Frontal cortex (tissue), 4 donors: ENCODE measurements around the gene NNMT. TPM values are rescaled to one million over a fixed set of nuclear protein-coding genes. Genes with fewer than 3 reads are reported as not detected.
A peak's percentile ranks its signal among the peaks of the same experiment; 100 is the strongest.
"Not testable (repeated sequence)": the region's sequence is repeated elsewhere in the genome, so short reads cannot be mapped to it uniquely, and the experiment has no call there.

Source experiments
- DNase-seq, 2 donors: peaks; one replicate each; pipeline ENCODE4 v3.0.0; 2012; ENCODE audit warnings: low spot score in 2 of 2
- FAIRE-seq: peaks from 2 replicates; lab custom pipeline; 2012; peaks lifted over from hg19 to GRCh38; lab: Jason Lieb, UNC
- total RNA-seq: library from RNA; depleted of rRNA; stranded (reverse); fragments of >200 nt; gene quantifications from one replicate; pipeline ENCODE4 v1.2.3, GENCODE V29; 2014
- donor health status: control.
- donor health status: control.
- donor health status: control.

NNMT gene
- total RNA-seq, 1 donor from 2014 or later: 0.41 TPM

GRCh38 chr11:114340311-114341131, 44.3 kb downstream of the NNMT start:
- FAIRE-seq: no peak
- DNase-seq: peak in 1 of 2 donors; percentile 22

GRCh38 chr11:114341667-114342066, 45.5 kb downstream of the NNMT start:
- DNase-seq, FAIRE-seq: not testable (repeated sequence)

GRCh38 chr11:114342476-114342875, 46.3 kb downstream of the NNMT start:
- FAIRE-seq: no peak
- DNase-seq: no peak

DNA sequence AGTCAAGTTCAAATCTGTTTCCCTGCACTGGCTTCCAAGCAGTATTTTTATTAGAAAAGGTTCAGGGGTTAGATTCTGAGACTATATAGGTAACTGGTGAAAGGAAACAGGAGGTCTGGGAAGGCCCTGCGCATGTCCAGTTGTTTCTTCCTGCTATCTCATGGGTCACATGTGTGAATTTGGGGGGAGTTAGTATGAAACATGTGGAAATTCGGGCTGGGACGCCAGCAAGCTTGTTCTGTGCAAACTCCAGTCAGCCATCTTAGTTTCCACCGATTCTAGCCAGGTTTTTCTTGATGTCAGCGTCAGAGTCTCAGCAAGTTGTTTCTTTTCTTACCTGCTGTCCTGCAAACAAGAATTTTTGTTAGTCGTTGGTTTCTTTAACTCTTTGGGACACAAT, 46.8 kb downstream of the NNMT start:
- FAIRE-seq (no peak), DNase-seq (no peak)

DNA sequence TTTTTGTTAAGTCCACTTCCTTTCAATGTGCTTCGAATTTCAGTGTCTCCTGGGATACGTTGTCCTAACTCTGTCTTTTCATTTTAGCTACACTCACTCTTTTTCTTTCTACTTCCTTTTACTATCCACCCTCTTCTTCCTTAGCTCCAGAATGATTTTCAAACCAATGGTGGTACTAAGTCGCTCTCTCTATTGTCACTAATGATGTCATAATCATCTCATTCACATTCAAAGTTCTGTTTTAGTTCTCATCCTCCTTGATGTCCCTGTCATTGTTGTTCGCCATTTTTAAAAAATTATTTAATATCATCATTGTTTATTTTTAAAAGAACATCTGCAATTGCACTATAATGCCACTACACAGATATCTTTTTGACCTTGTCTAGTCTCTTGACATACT, 47.3 kb downstream of the NNMT start:
- no peak for DNase-seq
- FAIRE-seq: no peak

DNA sequence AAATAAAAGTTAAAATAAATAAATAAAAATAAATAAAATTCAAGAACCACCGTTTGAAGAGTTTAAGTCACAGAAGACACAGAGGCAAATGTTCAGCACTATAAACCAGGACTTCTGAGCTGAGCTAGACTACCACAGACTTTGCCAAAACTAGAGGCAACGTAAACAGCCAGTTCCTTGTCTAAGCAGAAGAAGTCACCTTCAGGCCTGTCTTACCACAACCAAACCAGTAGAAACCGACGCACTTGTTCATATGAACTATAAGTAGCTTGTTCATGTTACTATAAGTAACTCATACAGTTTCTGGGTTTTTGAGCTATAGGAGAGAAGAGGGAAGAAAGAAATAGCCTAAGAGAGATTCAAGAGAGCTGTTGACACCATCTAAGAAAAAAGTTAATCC, 48.3 kb downstream of the NNMT start:
- DNase-seq: no peak

GRCh38 chr11:114345575-114346222, 49.5 kb downstream of the NNMT start:
- no peak for FAIRE-seq
- DNase-seq: no peak

More for the DNA sequence above, 48.3 kb downstream of the NNMT start:
- FAIRE-seq: no peak

- FAIRE-seq (no peak), DNase-seq (no peak)
Measured at GRCh38 chr11:114346709-114347141, 50.5 kb downstream of the NNMT start.

DNA sequence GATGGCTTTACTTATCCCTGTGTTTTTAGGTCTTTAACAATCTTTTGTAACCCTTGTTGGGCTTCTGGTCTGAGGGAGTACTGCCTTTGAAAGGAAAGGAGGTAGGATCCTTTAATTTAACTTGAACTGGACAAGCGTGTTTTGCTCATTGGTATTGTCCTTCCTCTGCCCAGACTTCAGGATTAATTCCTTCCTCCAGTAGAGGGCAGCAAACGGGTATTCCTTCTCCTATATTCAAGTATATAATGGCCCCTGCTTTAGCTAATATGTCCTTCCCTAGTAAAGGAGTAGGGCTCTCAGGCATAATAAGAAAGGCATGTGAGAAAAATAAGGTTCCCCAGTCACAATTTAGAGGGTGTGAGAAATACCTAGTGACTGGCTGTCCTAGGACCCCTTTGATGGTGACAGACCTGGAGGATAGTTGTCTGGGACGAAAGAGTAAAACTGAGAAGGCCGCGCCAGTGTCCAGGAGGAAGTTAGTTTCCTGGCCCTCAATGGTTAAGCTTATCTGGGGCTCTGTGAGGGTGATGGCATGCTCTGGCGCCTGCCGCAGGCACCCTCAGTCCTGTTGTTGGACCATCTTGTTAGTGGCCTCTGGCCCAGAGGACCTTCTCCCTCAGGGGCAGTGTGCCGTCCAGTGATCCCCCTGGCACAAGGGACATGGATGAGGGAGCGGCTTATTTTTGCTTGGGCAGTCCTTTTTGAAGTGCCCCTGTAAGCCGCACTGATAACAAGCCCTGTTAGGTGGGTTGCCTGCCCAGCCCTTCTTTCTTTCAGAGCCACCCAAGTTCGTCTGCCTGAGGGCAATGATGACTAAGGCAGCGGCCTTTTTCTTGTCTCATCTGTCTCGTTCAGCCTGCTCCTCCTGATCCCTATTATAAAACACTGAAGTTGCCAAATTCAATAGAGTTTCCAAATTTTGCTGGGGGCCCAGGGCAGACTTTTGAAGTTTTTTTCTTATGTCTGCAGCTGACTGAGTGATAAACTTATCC, 52.3 kb downstream of the NNMT start:
- FAIRE-seq (no peak), DNase-seq (no peak)

GRCh38 chr11:114350022-114350421, 53.8 kb downstream of the NNMT start:
- no peak for FAIRE-seq
- no peak for DNase-seq

DNA sequence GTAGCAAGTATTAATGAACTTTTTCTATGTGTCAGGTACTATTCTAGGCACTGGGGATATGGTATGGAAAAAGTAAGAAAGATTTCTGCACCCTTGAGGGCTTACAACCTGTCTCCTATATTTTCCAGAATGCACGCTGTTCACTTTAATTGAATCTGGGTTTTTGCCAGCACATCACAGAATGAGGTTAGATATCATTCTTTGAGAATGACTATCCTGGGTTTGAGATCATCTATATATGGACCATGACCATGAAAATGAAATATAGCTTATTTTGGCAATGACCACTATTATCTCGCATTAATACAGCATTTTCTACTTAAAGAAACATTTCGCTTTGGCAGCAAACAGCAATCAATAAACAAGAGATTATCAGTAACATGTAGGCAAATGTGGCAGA, 57.2 kb downstream of the NNMT start:
- DNase-seq (no peak), FAIRE-seq (no peak)

DNA sequence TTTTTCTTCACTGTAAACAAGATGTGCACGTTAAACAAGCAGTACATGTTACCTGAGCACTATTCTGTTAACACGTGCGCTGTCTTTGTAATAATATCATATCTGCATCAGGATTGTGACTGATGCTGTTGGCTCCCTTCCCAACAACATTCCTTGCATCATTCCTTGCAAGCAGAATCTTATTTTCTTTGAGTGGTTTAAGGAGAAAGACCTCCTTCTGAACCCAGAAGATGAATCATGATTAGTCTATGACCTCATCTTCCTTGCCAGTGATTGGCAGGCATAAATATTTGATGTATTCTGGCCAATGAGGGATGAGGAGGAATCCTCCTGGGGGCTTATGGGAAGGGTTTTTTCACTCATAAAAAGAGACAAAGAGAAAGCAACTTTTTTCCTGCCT, 57.9 kb downstream of the NNMT start:
- FAIRE-seq: no peak
- DNase-seq: no peak

DNA sequence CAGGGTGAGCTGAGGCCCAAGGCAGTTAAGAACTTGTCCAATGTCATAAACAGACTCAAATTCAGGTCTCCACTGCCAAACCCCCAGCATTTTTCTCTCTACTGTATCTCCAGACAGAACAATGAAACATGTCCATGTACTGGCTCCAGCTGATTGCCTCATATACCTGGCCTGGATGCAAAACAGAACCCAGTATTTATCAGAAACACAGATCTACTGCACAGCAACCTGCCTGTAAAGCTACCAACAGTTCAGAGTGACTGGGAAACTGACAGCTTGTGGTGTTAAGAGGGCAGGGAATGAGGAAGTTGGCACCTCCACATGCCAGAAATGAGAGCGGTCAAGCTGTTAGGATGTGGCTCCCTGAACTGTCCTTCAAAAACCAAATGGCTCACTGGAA, 62.5 kb downstream of the NNMT start:
- no peak for FAIRE-seq
- DNase-seq: no peak

DNA sequence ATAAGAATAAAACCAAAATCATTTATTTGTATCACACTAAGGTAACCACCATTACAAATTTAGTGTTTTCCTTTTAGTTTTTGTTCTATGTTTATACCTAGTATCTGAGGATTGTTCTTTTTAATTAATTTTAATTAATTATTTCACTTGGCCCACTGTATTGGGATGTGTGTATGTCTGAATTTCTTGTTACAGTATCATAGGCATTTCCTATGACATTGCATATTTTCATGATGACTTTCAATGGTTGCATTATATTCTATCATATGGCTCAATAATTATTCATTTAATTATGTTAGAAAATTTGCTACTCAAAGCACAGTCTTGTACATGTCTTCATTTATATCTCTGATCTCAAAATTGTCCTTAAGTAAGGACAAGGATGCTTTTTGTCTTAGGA, 63.1 kb downstream of the NNMT start:
- no peak for DNase-seq
- FAIRE-seq: no peak

DNA sequence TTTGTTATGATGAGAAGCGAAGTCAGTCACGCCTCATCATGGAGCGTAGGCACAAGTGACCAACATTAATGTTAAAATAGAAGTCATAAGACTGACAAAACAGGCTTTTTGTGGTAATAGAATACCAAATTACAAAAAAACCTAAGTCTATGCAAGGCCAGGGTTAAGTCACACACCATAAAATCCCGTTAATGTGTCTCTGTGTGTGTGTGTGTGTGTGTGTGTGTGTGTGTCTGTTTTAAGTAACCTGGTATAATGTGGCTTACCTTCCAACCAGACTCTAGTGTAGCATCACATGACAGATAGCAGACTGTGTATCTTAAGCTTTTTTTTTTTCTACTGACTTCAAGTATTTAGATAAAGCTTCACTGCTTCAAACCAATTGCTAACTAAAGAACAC, 66.1 kb downstream of the NNMT start:
- FAIRE-seq (no peak), DNase-seq (no peak)

GRCh38 chr11:114362958-114363357, 66.8 kb downstream of the NNMT start:
- FAIRE-seq: no peak
- no peak for DNase-seq
